Hepatocyte (in vitro differentiated cells): ENCODE measurements around the gene CALML5. TPM values are rescaled to one million over a fixed set of nuclear protein-coding genes. Genes with fewer than 3 reads are reported as not detected.

Source experiments
- DNase-seq: peaks from one replicate; pipeline ENCODE4 v3.0.0-alpha.2; 2016; ENCODE audit warnings: low spot score
- H2AFZ ChIP-seq: fragments of 200-600 bp; sonication (generic); 2 replicates; pipeline ENCODE4 v1.6.0; 2016; ENCODE audit warnings: antibody characterized with exemption, mild to moderate bottlenecking
- H3K27ac ChIP-seq: fragments of 200-600 bp; sonication (generic); 2 replicates; pipeline ENCODE4 v1.5.1; 2016; ENCODE audit warnings: mild to moderate bottlenecking
- H3K27me3 ChIP-seq: fragments of 200-600 bp; sonication (generic); 2 replicates; pipeline ENCODE4 v1.6.1; 2016
- H3K36me3 ChIP-seq: fragments of 200-600 bp; sonication (generic); replicated peaks from 2 replicates; pipeline ENCODE4 v1.5.1; 2016; ENCODE audit warnings: low read depth; ENCODE audit not compliant: insufficient read depth
- H3K4me1 ChIP-seq: fragments of 200-600 bp; sonication (generic); 2 replicates; pipeline ENCODE4 v1.5.1; 2016; ENCODE audit warnings: mild to moderate bottlenecking, moderate library complexity; ENCODE audit not compliant: insufficient read depth
- H3K4me2 ChIP-seq: fragments of 200-600 bp; sonication (generic); 2 replicates; pipeline ENCODE4 v1.6.0; 2016
- H3K4me3 ChIP-seq: fragments of 200-600 bp; sonication (generic); 2 replicates; pipeline ENCODE4 v1.5.1; 2016; ENCODE audit warnings: mild to moderate bottlenecking
- H3K79me2 ChIP-seq: fragments of 200-600 bp; sonication (generic); 2 replicates; pipeline ENCODE4 v1.6.0; 2017; ENCODE audit warnings: mild to moderate bottlenecking
- H3K9me2 ChIP-seq: fragments of 200-600 bp; sonication (generic); replicated peaks from 2 replicates; pipeline ENCODE4 v1.6.0; 2017; ENCODE audit warnings: mild to moderate bottlenecking; ENCODE audit not compliant: insufficient read depth
- H3K9me3 ChIP-seq: fragments of 200-600 bp; sonication (generic); 2 replicates; pipeline ENCODE4 v1.5.1; 2016; ENCODE audit warnings: low read depth, mild to moderate bottlenecking
- H4K20me1 ChIP-seq: fragments of 200-600 bp; sonication (generic); 2 replicates; pipeline ENCODE4 v1.6.0; 2016; ENCODE audit warnings: mild to moderate bottlenecking; ENCODE audit not compliant: insufficient read depth, poor library complexity, severe bottlenecking
- EZH2 ChIP-seq: fragments of 200-600 bp; sonication (generic); IDR thresholded peaks from 2 replicates; pipeline ENCODE4 v1.6.1; 2016; ENCODE audit warnings: antibody characterized with exemption, mild to moderate bottlenecking, borderline replicate concordance
- EZH2phosphoT487 ChIP-seq: fragments of 200-600 bp; sonication (generic); IDR thresholded peaks from one replicate; pipeline ENCODE4 v1.6.1; 2018; ENCODE audit warnings: antibody characterized with exemption, mild to moderate bottlenecking, low read depth, moderate library complexity; ENCODE audit not compliant: unreplicated experiment, severe bottlenecking
- WGBS: methylation state at CpG from one replicate; pipeline ENCODE4 v1.1.6; 2016; ENCODE audit warnings: low lambda C conversion rate; ENCODE audit errors: missing lambda C conversion rate; 5-methylcytosine and 5-hydroxymethylcytosine counted together
- polyA plus RNA-seq: library from polyadenylated mRNA; unstranded; fragments of >200 nt; fragmentation: Nextera tagmentation; extraction: Ambion mirVana; gene quantifications from 2 replicates; pipeline ENCODE4 v1.2.1, GENCODE V29; 2016
- total RNA-seq: library from RNA; depleted of rRNA; stranded (reverse); fragments of >200 nt; gene quantifications from 2 replicates; pipeline ENCODE4 v1.2.3, GENCODE V29; 2014
- TF ChIP-seq, protein P1 (sequence below): fragments of 200-600 bp; sonication (generic); IDR thresholded peaks from 2 replicates; pipeline ENCODE4 v1.5.1; 2016; ENCODE audit warnings: antibody characterized with exemption, mild to moderate bottlenecking; ENCODE audit not compliant: poor library complexity

Gene CALML5
- total and polyA plus RNA-seq, 2 experiments from 2014 or later = not detected

DNA sequence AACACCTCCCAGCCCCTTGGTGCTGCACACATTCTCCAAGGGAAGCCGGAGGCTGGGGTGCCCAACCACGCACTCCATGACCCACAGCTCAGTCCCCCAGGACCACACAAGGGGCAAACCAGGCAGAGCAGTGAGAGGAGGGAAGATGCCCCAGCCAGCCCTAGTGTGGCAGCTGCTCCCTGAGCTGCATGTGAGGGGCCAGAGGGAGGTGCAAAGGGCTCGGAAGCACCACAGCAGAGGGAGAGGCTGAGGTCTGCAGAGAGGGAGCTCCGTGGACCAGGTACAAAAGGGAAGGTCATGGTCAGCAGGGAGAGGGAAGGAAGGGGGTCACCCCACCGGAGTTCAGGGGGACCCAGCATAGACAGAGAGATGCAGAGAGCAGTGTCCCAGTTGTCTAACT is 1.5 kb upstream of the CALML5 start:
- H3K4me3 ChIP-seq = no peak overlapping the region
- no peaks in the 10 kb centered on the region for H3K9me2 ChIP-seq
- no peaks in the 10 kb centered on the region for H3K9me3 ChIP-seq
- TF ChIP-seq EZH2 (no peak), EZH2phosphoT487 (no peak)
- TF ChIP-seq, protein P1, sequence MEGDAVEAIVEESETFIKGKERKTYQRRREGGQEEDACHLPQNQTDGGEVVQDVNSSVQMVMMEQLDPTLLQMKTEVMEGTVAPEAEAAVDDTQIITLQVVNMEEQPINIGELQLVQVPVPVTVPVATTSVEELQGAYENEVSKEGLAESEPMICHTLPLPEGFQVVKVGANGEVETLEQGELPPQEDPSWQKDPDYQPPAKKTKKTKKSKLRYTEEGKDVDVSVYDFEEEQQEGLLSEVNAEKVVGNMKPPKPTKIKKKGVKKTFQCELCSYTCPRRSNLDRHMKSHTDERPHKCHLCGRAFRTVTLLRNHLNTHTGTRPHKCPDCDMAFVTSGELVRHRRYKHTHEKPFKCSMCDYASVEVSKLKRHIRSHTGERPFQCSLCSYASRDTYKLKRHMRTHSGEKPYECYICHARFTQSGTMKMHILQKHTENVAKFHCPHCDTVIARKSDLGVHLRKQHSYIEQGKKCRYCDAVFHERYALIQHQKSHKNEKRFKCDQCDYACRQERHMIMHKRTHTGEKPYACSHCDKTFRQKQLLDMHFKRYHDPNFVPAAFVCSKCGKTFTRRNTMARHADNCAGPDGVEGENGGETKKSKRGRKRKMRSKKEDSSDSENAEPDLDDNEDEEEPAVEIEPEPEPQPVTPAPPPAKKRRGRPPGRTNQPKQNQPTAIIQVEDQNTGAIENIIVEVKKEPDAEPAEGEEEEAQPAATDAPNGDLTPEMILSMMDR = no peak
- H3K27ac ChIP-seq = no peak overlapping the region
- WGBS = 90% methylated on average over 5 of the region's 5 CpGs
- no peaks in the 10 kb centered on the region for H3K79me2 ChIP-seq
- H4K20me1 ChIP-seq = no peaks in the 10 kb centered on the region
- no peak overlapping the region for H3K4me2 ChIP-seq
- no peak for DNase-seq
- H3K36me3 ChIP-seq = no peaks in the 10 kb centered on the region
- no peak overlapping the region for H2AFZ ChIP-seq
- H3K4me1 ChIP-seq = peaks cover 6% of the 10 kb centered on the region
- H3K27me3 ChIP-seq = no peaks in the 10 kb centered on the region

DNA sequence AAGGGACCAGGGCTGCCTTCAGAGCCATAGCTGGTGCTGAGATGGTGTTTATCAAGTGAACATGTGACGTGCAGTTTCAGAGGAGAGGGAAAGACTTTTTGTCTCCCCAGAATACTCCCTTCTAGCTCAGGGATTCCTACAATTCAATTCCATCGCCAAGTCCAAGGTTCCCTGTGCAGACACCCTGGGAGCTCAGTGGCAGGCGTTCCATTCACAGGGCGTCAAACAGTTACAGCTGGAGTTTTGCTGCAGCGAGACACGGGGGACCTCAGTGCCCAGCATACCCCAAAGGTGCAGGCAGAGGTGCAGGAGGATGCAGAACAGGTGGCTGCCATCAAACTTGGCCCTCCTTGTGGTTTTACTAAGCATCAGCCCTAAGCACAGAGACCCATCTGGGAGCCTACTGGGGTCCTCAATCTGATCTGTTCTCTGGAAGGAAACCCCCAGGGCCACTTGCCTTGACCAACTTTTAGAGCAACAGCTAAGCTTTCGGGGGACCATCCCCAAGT is 846 bp upstream of the CALML5 start:
- no peak for TF ChIP-seq EZH2phosphoT487
- no peak for TF ChIP-seq EZH2
- TF ChIP-seq, protein P1 = no peak
- no peak for DNase-seq
- no peak overlapping the region for H3K4me3 ChIP-seq
- H3K79me2 ChIP-seq = no peaks in the 10 kb centered on the region
- H3K4me1 ChIP-seq = peaks cover 11% of the 10 kb centered on the region
- H3K36me3 ChIP-seq = no peaks in the 10 kb centered on the region
- no peak overlapping the region for H3K27ac ChIP-seq
- no peak overlapping the region for H3K4me2 ChIP-seq
- 90% methylated on average over 7 of the region's 7 CpGs for WGBS
- H3K27me3 ChIP-seq = no peaks in the 10 kb centered on the region
- H2AFZ ChIP-seq = no peak overlapping the region
- H3K9me2 ChIP-seq = no peaks in the 10 kb centered on the region
- H3K9me3 ChIP-seq = no peaks in the 10 kb centered on the region
- no peaks in the 10 kb centered on the region for H4K20me1 ChIP-seq

DNA sequence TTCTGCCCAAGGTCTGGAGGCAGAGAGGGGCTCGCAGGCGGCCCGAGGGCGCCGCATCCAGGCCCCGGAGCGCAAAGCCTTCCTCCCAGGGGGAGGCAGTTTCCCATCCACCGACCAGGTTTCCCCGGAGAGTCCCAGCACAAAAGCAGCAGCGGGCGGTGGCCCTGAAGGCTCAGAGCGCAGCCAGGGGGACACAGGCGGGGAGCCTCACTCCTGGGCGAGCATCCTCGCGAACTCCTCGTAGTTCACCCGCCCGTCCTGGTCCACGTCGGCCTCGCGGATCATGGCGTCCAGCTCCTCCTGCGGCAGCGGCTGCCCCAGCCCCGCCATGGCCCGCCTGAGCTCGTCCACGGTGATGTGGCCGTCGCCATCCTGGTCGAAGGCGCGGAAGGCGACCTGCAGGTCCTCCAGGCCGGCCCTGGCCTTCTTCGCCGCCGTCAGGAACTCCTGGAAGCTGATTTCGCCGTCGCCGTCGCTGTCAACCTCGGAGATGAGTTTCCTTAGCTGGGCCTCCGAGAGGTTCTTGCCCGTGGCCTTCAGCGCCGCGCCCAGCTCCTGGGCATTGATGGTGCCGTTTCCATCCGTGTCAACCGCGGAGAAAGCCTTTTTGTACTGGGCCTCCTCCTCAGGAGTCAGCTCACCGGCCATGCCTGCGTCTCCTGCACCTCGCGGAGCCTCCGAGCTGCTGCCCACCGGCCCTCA is 428 bp downstream of the CALML5 start:
- H3K9me3 ChIP-seq = no peaks in the 10 kb centered on the region
- H3K27me3 ChIP-seq = no peaks in the 10 kb centered on the region
- H2AFZ ChIP-seq = no peak overlapping the region
- WGBS = 96% methylated on average over 60 of the region's 61 CpGs
- no peak overlapping the region for H3K4me2 ChIP-seq
- no peaks in the 10 kb centered on the region for H3K36me3 ChIP-seq
- H3K9me2 ChIP-seq = no peaks in the 10 kb centered on the region
- no peak for TF ChIP-seq EZH2
- H3K79me2 ChIP-seq = no peaks in the 10 kb centered on the region
- H3K27ac ChIP-seq = no peak overlapping the region
- H4K20me1 ChIP-seq = no peaks in the 10 kb centered on the region
- no peak for DNase-seq
- H3K4me3 ChIP-seq = no peak overlapping the region
- H3K4me1 ChIP-seq = peaks cover 11% of the 10 kb centered on the region

DNA sequence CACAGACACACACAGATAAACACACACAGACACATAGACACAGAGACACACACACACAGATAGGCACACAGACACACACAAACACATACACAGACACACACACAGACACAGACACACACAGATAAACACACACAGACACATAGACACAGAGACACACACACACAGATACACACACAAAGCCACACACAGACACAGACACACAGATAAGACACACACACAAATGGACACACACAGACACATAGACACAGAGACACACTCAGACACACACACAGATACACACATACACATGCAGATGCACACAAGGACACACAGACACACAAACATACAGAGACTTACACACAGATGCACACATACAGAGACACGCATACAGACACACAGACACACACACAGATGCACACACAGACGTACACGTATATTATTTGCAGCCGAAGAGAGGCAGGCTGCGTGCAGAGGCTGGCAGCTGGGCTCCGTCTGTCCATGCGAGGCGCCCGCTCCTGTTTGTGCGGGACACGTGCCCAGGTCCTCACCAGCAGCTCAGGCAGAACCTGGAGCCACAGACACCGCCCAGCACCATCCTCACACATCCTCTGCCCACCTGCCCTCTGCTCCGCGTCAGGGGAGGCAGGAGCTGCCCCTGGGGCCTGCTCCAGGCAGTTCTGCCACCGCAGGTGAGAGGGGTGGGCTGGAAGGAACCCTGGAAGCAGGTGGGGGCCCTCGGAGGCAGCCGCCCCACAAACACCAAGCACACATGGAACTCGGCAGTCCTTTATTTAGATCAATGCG is 1.2 kb downstream of the CALML5 start:
- Histone ChIP-seq H3K27me3 (no peaks in the 10 kb centered on the region), H3K4me2 (no peak overlapping the region), H3K4me3 (no peak overlapping the region), H3K27ac (no peak overlapping the region), H3K9me3 (no peaks in the 10 kb centered on the region), H3K9me2 (no peaks in the 10 kb centered on the region), H3K36me3 (no peaks in the 10 kb centered on the region), H3K4me1 (peaks cover 16% of the 10 kb centered on the region), H4K20me1 (no peaks in the 10 kb centered on the region), H2AFZ (no peak overlapping the region), H3K79me2 (no peaks in the 10 kb centered on the region)
- WGBS = 93% methylated on average over 18 of the region's 19 CpGs
- TF ChIP-seq EZH2 (no peak), EZH2phosphoT487 (no peak)
- TF ChIP-seq, protein P1 = no peak
- no peak for DNase-seq
